ENCODE results near the gene GPX8. TPM values are rescaled to one million over a fixed set of nuclear protein-coding genes. Genes with fewer than 3 reads are reported as not detected.

The GPX8 gene, protein sequence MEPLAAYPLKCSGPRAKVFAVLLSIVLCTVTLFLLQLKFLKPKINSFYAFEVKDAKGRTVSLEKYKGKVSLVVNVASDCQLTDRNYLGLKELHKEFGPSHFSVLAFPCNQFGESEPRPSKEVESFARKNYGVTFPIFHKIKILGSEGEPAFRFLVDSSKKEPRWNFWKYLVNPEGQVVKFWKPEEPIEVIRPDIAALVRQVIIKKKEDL
- 10 to 100 TPM; 63.6 to 88.9 (median 79.7) TPM for polyA plus RNA-seq (ENCODE audit: insufficient read length in 4 of 4)

DNA sequence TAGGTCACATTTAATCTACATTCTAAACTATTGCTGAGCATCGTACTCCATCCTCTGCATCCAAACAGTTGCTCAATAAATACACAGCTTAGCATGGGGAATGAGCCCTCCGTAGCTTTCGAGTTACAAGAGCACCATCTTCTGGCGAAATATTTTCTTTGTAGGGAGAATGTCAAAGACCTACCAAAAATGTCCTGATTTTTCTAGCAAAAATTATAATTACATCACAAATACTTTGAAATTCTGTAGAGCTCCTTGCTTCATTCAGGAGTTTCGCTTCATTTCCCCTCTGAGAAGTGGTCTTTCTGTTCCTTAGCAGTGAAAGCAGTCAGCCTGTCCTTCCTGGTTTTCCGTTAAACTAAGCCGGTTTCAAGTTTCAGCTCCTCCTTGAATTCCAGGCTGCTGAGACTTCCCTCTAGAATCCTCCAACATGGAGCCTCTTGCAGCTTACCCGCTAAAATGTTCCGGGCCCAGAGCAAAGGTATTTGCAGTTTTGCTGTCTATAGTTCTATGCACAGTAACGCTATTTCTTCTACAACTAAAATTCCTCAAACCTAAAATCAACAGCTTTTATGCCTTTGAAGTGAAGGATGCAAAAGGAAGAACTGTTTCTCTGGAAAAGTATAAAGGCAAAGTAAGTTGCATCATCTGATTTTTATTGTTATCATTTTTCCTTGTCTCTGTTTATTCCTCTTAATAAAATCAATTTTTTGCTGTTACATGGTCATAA is at the start of gene GPX8:
TSS of gene GPX8 (plus strand) at position 409 of the 730 bp plus-strand sequence. CDS start at position 431, 22 bp downstream.
- DNase-seq (ENCODE audit: low read depth in 4 of 4, low spot score in 2 of 4): peak in 3 of 4 donors; percentile 78 to 91 (median 88)

DNA sequence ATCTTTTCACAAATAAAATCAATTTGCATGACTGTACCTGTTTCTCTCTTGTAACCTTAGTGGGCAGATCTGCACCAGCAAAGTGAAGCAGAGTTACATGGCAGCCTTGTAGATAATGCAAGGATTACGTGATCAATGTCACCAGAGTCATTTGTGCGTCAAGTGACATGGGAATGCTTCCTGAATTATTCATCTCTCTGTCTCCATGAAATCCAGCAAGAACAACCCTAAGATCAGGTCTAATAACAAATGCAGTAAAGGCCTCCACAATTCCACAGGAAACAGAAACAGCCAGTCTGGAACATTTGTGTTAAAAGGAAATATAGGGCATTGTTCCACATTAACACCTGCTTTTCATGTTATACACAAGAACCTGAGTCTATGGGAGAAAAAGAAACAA is 49.8 kb upstream of the GPX8 start:
- DNase-seq (ENCODE audit: low read depth in 4 of 4, low spot score in 2 of 4): no peak

DNA sequence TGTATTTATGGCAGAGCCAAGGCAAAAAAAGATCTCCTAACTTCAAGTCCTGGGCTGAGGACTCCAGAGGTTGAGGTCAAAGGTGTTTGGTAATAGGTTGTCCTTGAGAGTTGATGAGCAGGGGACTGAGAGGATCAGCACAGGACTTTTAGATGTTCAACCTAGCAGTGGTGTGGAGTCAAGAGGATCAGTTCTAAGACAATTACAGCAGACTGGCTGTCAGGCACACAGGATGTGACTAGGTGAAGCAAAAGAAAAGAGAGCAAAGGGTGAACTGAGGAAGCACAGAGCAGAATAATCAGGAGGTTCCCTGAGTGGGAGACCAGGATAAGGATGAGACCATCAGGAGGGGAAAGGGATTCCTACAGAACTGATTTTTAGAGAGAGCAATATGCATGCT is 46.6 kb upstream of the GPX8 start:
- DNase-seq (ENCODE audit: low read depth in 4 of 4, low spot score in 2 of 4): no peak

DNA sequence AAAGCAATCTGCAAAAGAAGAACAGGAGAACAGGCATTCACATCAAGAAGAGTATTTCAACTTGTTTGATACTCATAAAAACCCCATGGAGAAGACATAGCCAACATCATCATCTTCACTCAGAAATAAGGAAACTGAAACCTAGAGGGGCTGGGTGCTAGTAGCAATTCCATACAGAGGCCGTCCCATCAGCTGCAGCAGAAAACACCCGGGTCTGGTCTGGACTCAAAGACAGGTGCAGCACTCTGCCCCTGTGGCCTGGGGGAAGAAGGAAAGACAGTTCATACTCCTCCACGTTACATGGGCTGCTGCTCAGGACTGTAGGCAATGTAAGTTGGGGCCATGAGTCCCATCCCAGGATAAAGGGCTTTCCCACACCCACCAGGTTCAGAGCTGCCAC is 45.9 kb upstream of the GPX8 start:
- DNase-seq (ENCODE audit: low read depth in 4 of 4, low spot score in 2 of 4): no peak

DNA sequence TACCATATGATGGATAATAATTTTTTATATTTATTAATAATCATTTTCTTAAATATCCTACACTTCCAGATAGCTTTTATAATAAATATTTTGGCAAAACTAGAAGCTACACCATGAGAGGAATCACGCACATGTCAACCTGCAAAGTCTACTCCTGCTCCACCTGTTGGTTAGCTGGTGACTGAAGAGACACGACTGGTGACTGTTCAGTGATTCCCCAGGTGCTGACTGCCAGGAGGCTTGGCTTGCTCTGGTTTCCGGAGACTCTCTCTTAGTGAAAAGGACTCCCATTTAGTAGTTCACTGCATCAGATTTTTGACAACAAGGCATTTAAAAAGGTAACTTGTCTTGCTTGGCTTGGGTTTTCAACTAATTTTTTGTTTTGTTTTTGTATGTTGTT is 36.6 kb upstream of the GPX8 start:
- DNase-seq (ENCODE audit: low read depth in 4 of 4, low spot score in 2 of 4): no peak

DNA sequence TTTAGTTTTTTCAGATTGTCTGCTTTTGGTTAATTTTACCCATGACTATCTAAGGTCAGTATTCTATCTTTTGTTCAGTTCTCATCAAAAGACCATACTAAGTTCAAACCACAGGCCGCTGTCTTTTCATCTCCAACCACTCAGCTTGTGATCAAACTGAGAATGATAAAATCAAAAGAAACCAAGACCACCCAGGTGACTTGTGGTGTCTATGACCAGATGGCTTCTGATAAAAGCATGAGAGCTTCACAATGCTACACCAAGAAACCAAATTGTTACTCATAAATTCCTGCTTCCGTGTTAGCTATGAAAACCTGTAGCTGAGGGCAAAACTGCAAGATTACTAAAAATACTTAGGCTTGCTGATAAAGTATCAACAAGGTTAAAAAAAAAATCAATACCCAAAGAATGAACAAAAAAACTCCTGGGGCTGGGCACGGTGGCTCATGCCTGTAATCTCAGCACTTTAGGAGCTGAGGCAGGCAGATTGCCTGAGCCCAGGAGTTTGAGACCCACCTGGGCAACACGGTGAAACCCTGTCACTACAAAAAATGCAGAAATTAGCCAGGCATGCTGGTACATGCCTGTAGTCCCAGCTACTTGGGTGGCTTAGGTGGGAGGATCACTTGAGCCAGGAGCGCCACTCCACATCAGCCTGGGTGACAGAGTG is 25.8 kb upstream of the GPX8 start:
- no peak for DNase-seq (ENCODE audit: low read depth in 4 of 4, low spot score in 2 of 4)

DNA sequence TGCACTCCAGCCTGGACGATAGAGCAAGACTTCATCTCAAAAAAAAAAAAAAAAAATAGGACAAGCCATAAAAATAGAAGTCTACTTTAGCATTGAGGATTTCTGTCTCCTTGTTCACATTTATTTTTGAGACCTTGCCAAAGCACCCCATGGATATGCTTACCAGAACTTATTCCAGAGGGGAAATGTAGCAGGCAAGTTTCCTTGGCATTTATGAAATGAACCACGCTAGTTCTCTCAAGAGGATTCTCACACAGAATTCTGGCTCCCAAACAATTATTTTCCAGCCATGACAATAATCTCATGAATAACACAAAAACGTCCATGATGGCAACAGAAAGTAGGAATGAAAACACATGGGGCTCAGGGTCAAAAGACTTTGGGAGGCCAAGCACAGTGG is 23.4 kb upstream of the GPX8 start:
- DNase-seq (ENCODE audit: low read depth in 4 of 4, low spot score in 2 of 4): no peak

DNA sequence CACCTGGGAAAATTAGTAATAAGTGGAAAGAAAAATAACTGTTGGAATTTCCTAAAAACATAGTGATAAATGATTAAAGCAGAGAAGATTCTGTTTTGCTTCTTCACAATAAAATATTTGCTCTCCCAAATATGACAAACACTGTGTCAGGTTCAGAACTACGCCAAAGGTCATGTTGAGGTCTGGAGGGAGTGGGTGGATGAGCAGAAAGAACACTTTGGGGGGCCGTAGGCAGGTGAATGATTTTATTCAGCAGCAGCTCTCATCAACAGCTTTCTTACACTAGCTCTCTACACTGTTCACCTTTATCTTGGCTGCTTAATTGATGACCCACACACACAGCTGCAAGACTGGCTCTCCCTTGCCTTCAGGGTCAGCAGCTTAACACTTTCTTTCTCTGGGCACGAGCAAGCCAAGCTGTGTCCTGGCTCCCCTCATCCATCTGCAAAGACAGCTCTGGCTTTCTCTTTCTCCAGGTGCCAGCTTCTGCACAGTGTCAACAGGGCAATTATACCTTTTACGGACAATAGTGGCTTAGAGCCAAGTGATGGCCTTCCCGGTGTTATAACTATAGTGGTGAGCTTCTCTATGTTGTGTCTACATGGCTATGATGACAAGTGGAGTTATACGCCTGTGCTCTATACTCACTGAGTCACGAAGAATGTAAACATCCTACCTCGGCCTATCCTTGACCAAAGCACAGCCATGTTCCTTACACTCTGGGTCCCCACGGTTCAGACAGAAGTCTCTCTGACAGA is 18.9 kb upstream of the GPX8 start:
- no peak for DNase-seq (ENCODE audit: low read depth in 4 of 4, low spot score in 2 of 4)

DNA sequence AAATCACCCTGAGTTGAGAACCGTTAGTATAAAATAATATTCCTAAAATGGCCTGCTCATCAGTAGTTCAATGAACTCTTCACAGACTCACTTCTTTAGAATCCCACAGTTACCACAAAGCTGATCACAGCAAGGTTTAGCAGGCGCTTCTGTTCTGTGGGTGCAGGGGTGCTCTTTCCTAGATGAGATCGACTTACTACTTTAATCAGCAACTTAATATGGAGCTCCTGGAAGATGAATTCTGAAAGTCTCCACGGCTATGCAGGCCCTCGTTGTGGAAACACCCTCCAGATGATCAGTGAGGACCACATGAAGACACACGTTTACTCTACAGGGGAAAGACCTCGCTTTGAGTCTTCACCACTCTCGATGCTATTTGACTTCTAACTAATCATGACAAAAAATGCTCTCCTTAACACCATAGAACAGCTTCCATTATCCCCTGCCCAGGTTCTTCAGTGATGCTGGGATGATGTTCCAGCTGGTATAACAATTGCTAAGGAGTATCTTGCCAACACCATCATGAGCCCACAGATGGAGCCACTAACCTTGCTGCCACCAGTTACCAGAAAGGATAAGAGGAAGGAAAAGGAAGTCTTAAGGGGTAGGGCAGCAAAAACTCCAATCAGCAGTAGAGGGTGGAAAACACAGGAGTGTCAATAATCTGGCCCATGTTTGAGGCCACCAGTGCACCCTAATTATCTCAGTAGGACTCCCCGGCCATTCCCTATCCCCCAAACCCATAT is 17.9 kb upstream of the GPX8 start:
- DNase-seq (ENCODE audit: low read depth in 4 of 4, low spot score in 2 of 4): no peak

DNA sequence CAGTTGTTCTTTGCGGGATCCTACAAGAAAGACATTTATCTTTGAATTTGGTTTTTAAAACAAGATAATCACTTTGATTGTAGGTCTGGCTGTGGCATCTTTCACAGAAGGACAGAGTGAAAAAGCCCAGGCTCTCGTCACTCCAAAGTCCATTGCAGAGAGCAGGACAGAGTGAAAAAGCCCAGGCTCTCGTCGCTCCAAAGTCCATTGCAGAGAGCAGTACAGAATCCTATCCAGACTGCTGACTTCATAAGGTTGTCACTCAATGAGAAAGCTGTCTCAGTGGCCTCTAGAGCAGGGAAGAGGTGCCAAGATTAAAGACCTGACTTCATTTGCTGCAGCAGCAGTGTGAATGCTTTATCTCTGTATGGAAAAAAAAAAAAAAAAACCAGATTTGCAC is 16.3 kb upstream of the GPX8 start:
- no peak for DNase-seq (ENCODE audit: low read depth in 4 of 4, low spot score in 2 of 4)

DNA sequence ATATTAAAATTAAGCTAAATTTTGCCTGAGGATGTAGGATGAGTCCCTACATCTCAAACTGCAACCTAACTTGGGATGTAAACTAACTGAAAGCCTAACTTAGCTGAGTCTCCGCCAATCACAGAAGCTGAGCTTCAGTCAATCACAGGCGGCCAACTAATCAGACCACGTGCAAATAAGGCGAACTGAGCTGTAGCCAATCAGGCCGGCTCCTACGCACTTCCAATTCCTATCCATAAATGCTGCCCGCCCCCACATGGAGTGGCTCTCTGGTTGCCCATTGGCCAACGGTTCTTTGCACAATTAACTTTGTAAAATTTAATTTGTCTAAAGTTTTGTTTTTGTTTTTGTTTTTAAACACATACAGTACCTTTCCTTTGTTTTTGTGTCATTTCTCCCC is 13.9 kb upstream of the GPX8 start:
- no peak for DNase-seq (ENCODE audit: low read depth in 4 of 4, low spot score in 2 of 4)

DNA sequence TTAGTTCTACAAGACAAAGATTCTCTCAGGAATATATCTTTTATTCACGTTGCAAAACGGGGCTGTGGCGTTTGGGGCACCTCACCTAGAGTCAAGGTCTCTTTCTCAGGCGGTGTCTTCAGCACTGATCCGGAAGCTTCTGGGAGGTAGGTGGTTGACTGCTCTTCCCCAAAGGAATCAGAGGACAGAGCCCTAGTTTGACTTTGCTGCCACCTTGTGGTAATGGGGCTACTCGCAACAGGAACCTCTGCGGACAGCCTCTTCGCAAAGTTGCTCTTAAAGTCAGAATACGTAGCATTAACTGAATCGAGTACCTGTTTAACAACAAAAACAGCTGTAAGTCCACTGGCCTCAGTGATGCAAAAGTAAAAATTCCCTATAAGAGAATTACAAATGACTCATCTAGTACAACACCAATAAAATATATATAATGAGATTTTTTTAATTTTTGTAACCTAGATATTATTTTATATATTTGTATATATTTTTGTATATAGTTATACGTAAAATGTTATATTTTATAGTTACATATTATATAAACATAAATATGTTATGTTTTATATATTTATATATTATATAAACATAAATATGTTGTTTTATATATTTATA is 13.3 kb upstream of the GPX8 start:
- peak; percentile 48 to 86 (median 75) for DNase-seq (ENCODE audit: low read depth in 4 of 4, low spot score in 2 of 4)

DNA sequence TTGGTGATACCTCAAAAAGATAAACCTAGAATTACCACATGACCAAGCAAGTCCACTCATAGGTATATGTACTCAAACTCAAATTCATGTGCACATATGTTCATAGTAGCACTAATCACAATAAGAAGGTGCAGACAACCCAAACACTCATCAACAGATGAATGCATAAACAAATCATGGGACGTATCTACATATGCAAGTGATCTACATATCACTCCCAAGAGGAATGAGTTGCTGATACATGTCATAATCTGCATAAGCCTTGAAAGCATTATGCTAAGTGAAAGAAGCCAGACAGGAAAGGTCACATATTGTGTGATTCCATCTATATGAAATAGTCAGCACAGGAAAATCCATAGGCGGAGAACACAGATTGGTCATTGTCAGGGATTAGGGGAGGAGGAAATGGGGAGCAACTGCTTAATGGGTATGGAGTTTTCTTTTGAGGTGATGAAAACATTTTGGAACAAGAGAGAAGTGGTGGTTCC is 10.6 kb upstream of the GPX8 start:
- no peak for DNase-seq (ENCODE audit: low read depth in 4 of 4, low spot score in 2 of 4)

DNA sequence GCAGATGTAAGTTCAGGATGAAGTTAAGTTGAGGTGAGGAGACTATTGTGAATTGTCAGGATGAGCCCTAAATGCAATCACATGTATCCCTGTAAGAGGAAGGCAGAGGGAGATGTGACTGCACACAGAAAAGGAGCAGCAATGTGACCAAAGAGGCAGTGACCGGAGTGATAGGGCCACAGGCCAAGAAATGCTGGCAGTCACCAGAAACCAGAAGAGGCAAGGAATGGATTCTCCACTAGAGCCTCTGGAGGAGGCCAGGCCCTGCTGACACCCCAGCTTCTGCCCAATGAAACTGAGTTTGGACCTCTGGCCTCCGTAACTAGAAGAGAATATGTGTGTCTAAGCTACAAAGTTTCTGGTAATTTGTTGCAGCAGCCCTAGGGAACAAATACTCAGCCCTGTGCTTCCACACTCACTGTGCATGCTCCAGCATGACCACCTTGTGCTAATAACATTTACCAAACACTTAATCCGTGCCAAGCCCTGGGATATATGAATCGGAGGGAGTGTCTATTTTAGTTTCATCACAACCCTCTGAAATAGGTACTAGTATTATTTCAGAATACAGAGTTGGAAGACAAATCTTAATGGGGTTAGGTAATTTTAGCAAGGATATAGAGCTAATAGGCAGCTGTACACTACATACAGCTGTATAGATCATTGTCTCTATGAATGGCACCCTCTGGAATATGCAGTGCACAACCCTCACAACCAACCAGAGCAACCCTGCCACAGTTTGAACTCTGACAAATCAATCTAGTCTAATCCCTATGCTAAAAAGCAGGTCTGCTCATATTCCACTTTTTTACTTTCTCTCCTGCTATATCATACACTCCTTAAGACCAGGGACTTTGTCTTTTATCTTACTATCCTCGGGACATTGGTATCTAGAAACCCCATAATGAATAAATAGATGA is 7.8 kb upstream of the GPX8 start:
- no peak for DNase-seq (ENCODE audit: low read depth in 4 of 4, low spot score in 2 of 4)

DNA sequence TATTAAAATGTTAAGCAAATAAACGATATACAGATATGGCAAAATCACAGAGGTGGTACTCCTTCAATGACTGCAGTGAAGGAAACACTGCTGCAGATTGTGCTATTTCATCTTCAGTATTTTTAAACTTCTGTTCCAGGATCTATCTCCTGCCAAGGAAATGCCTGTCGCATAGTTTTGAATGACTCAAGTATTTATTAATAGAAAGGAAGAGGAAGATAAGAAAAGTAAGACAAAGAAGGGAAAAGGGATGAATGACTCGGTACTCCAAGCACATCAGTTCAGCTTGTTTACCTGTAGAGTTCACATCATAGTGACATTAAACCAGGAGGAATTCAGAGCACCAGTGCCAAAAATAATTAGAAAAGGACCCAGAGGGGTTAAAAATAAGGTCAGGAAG is 5.1 kb upstream of the GPX8 start:
- DNase-seq (ENCODE audit: low read depth in 4 of 4, low spot score in 2 of 4): no peak

DNA sequence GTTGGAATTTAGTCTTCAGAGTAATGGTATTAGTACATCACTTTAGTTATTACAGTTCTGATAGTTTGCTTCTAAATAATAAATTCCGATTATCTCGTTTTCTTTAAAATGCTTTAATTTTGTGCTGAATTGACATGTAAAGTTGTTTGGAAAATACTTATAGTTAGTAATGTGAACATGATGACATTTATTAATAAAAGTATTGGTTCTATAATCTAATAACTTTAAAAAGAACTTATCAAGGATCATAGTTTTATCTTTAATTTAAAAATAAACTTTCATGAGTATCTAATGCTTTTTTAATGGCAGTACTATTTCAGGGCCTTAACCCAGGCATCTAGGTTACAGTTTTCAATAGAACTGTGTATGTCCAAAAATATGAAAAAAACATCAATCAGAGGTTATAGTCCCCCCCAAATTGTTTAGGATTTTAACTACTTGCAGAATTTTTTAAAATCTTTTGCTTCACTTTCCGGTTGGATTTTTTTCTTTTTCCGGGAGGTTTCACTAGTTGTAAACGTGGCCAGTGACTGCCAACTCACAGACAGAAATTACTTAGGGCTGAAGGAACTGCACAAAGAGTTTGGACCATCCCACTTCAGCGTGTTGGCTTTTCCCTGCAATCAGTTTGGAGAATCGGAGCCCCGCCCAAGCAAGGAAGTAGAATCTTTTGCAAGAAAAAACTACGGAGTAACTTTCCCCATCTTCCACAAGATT is 680 bp downstream of the GPX8 start:
- DNase-seq (ENCODE audit: low read depth in 4 of 4, low spot score in 2 of 4): peak in 2 of 4 donors; percentile 65 to 80

DNA sequence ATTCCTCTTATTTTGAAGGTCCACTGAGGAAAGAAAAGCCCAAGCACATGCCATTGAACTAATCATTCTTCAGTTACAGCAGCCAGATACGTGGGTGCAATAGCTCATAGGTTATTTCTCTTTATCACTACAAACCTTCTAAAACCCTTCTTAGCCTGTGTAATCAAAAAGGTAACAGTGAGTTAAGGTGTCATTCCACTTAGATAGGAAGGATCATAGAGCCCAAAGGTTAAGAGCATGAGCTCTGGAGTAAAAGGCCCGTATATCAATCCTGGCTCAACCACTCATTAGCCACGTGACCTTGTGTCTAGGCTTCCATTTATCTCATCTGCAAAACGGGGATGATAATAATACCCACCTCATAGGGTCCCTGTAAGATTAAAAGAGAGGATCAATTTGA is 2.7 kb downstream of the GPX8 start:
- DNase-seq (ENCODE audit: low read depth in 4 of 4, low spot score in 2 of 4): no peak

DNA sequence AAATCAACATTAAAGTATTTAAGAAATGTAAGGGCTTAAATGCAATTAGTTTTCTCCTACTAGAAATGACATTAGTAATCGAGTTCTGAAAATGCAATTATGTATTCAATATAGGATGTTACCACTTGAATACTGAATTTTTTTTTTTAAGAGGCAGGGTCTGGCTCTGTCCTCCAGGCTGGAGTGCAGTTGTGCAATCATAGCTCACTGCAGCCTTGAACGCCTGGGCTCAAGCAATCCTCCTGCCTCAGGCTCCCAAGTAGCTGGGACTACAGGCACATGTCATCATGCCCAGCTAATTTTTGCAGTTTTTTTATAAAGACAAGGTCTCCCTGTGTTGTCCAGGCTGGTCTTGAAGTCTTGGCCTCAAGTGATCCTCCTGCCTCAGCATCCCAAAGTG is 11.5 kb downstream of the GPX8 start:
- no peak for DNase-seq (ENCODE audit: low read depth in 4 of 4, low spot score in 2 of 4)
